ENCODE results near the gene HMGB4. TPM values are rescaled to one million over a fixed set of nuclear protein-coding genes. Genes with fewer than 3 reads are reported as not detected.

Gene HMGB4
- total and polyA plus RNA-seq, 2 donors (not counting 3 experiments of a cell fraction or from before 2014, with no cell fraction given) = not detected

GRCh38 chr1:33826711-33827110 is 37.2 kb upstream of the HMGB4 start:
- POLR2A ChIA-PET = no interaction called here
- Histone ChIP-seq H3K9ac (replicated peaks; ENCODE audit: extremely low read depth, insufficient read depth, low read length) (no peak overlapping the region), H3K4me1 (ENCODE audit: control insufficient read depth, extremely low read depth, insufficient read depth, low read length) (no peaks in the 10 kb centered on the region), H3K4me3 (replicated peaks in 1 of 3; ENCODE audit: insufficient read depth in 1 of 3, low read depth in 1 of 3, low read length in 3 of 3) (no peak overlapping the region), H3K4me2 (ENCODE audit: insufficient read depth, low read length) (no peak overlapping the region), H3K27ac (ENCODE audit: insufficient read depth, low read depth, low read length) (no peak overlapping the region), H3K9me3 (replicated peaks; ENCODE audit: control insufficient read depth, insufficient read depth, low read length) (peaks cover 5% of the 10 kb centered on the region), H3K9me1 (replicated peaks; ENCODE audit: control insufficient read depth, extremely low read depth, insufficient read depth, low read length) (no peaks in the 10 kb centered on the region), H4K20me1 (replicated peaks; ENCODE audit: control insufficient read depth, extremely low read depth, insufficient read depth, low read length) (no peaks in the 10 kb centered on the region), H3K27me3 (ENCODE audit: control insufficient read depth in 2 of 2, insufficient read depth in 2 of 2, low read length in 2 of 2) (no peaks in the 10 kb centered on the region), H3K79me2 (ENCODE audit: control insufficient read depth, insufficient read depth, low read length) (no peaks in the 10 kb centered on the region), H2AFZ (ENCODE audit: low read depth, low read length) (no peak overlapping the region), H3K36me3 (ENCODE audit: control insufficient read depth in 2 of 2, extremely low read depth in 1 of 2, insufficient read depth in 2 of 2, low read length in 2 of 2) (no peaks in the 10 kb centered on the region)
- TF ChIP-seq, protein P1, sequence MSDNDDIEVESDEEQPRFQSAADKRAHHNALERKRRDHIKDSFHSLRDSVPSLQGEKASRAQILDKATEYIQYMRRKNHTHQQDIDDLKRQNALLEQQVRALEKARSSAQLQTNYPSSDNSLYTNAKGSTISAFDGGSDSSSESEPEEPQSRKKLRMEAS (IDR thresholded peaks at IDR 0.05; ENCODE audit: insufficient read depth, insufficient read length) = no peak
- TF ChIP-seq FOS (IDR thresholded peaks at IDR 0.05; ENCODE audit: borderline replicate concordance, insufficient read depth, low read length) (no peak), POLR2AphosphoS5 (IDR thresholded peaks at IDR 0.05; ENCODE audit: insufficient read depth, low read depth, low read length) (no peak), GATA2 (IDR thresholded peaks at IDR 0.05; ENCODE audit: insufficient read depth, insufficient read length, low read depth, low read length) (no peak), EZH2 (IDR thresholded peaks at IDR 0.05; ENCODE audit: borderline replicate concordance, low read depth, low read length, severe bottlenecking) (no peak), JUN (IDR thresholded peaks at IDR 0.05; ENCODE audit: borderline replicate concordance, insufficient read depth, insufficient read length, low read depth) (no peak), POLR2A (IDR thresholded peaks at IDR 0.05; ENCODE audit: low read depth, low read length) (no peak), MYC (IDR thresholded peaks at IDR 0.05; ENCODE audit: low read depth, low read length) (no peak)
- TF ChIP-seq, protein P2, sequence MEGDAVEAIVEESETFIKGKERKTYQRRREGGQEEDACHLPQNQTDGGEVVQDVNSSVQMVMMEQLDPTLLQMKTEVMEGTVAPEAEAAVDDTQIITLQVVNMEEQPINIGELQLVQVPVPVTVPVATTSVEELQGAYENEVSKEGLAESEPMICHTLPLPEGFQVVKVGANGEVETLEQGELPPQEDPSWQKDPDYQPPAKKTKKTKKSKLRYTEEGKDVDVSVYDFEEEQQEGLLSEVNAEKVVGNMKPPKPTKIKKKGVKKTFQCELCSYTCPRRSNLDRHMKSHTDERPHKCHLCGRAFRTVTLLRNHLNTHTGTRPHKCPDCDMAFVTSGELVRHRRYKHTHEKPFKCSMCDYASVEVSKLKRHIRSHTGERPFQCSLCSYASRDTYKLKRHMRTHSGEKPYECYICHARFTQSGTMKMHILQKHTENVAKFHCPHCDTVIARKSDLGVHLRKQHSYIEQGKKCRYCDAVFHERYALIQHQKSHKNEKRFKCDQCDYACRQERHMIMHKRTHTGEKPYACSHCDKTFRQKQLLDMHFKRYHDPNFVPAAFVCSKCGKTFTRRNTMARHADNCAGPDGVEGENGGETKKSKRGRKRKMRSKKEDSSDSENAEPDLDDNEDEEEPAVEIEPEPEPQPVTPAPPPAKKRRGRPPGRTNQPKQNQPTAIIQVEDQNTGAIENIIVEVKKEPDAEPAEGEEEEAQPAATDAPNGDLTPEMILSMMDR (IDR thresholded peaks at IDR 0.05; ENCODE audit: extremely low read depth in 1 of 2, insufficient read depth in 1 of 2, low read depth in 1 of 2, low read length in 2 of 2) = no peak
- FAIRE-seq (no peak), DNase-seq (ENCODE audit: low read depth, low spot score) (no peak)
- dilution Hi-C loops (cut with MboI; ENCODE audit: extremely low pct_ligation_motif_present, low sequenced_read_pairs) (no loop called here), intact Hi-C loops (cut with micrococcal nuclease) (no loop called here)
- CTCF ChIA-PET = no interaction called here
- BruUV-seq (replicated peaks) = no TSS peak
